ENCODE data around the gene CELSR1.
"Not testable (repeated sequence)": the region's sequence is repeated elsewhere in the genome, so short reads cannot be mapped to it uniquely, and the experiment has no call there.

CELSR1 gene

GRCh38 chr22:46478083-46478551 lies 59.3 kb downstream of the CELSR1 start:
- FAIRE-seq = no peak

GRCh38 chr22:46476547-46476941 lies 60.9 kb downstream of the CELSR1 start:
- FAIRE-seq = no peak

GRCh38 chr22:46473896-46474557 lies 63.4 kb downstream of the CELSR1 start:
- no peak for FAIRE-seq

- no peak for FAIRE-seq
Measured at GRCh38 chr22:46473021-46473779, 64.2 kb downstream of the CELSR1 start.

GRCh38 chr22:46472722-46473016 lies 64.8 kb downstream of the CELSR1 start:
- FAIRE-seq = no peak

GRCh38 chr22:46471901-46472721 lies 65.3 kb downstream of the CELSR1 start:
- FAIRE-seq = no peak

- FAIRE-seq = not testable (repeated sequence)
Measured at GRCh38 chr22:46471330-46471729, 66.1 kb downstream of the CELSR1 start.

GRCh38 chr22:46469711-46470110 lies 67.7 kb downstream of the CELSR1 start:
- FAIRE-seq = no peak

- FAIRE-seq = no peak
Measured at GRCh38 chr22:46467006-46467405, 70.4 kb downstream of the CELSR1 start.

GRCh38 chr22:46466255-46466676 lies 71.2 kb downstream of the CELSR1 start:
- no peak for FAIRE-seq

- FAIRE-seq = no peak
Measured at GRCh38 chr22:46465793-46466192, 71.6 kb downstream of the CELSR1 start.

GRCh38 chr22:46465345-46465720 lies 72.1 kb downstream of the CELSR1 start:
- no peak for FAIRE-seq

- FAIRE-seq = no peak
Measured at GRCh38 chr22:46464701-46465344, 72.6 kb downstream of the CELSR1 start.

- no peak for FAIRE-seq
Measured at GRCh38 chr22:46464296-46464695, 73.1 kb downstream of the CELSR1 start.

- no peak for FAIRE-seq
Measured at GRCh38 chr22:46463435-46464227, 73.8 kb downstream of the CELSR1 start.

- FAIRE-seq = no peak
Measured at GRCh38 chr22:46462726-46463371, 74.6 kb downstream of the CELSR1 start.

- FAIRE-seq = no peak
Measured at GRCh38 chr22:46461566-46462180, 75.7 kb downstream of the CELSR1 start.

- FAIRE-seq = no peak
Measured at GRCh38 chr22:46460857-46461256, 76.6 kb downstream of the CELSR1 start.

- no peak for FAIRE-seq
Measured at GRCh38 chr22:46459347-46460065, 77.9 kb downstream of the CELSR1 start.

GRCh38 chr22:46458525-46458924 lies 78.9 kb downstream of the CELSR1 start:
- no peak for FAIRE-seq

Measured in A204.1 (cell line).